Measurements from ENCODE around the gene DPYD.

Gene DPYD

GRCh38 chr1:97123717-97124431, 797.0 kb downstream of the DPYD start:
- H3K36me3 ChIP-seq (ENCODE audit: insufficient read depth, low read length), result no peaks in the 10 kb centered on the region
- H3K27ac ChIP-seq (ENCODE audit: low read depth, low read length), result no peak overlapping the region
- no peaks in the 10 kb centered on the region for H3K4me1 ChIP-seq (ENCODE audit: control insufficient read depth, insufficient read depth, low read length, unreplicated experiment)
- H3K4me3 ChIP-seq (ENCODE audit: low read depth, low read length), result no peak overlapping the region
- H3K27me3 ChIP-seq (ENCODE audit: insufficient read depth, low read length), result no peaks in the 10 kb centered on the region
- no peak overlapping the region for H2AFZ ChIP-seq (ENCODE audit: low read length, unreplicated experiment)
- H3K79me2 ChIP-seq (ENCODE audit: control insufficient read depth, insufficient read depth, low read length, unreplicated experiment), result no peaks in the 10 kb centered on the region

GRCh38 chr1:97120806-97121205, 800.0 kb downstream of the DPYD start:
- no peaks in the 10 kb centered on the region for H3K36me3 ChIP-seq (ENCODE audit: insufficient read depth, low read length)
- H3K27me3 ChIP-seq (ENCODE audit: insufficient read depth, low read length), result no peaks in the 10 kb centered on the region
- H3K79me2 ChIP-seq (ENCODE audit: control insufficient read depth, insufficient read depth, low read length, unreplicated experiment), result no peaks in the 10 kb centered on the region
- no peak overlapping the region for H3K27ac ChIP-seq (ENCODE audit: low read depth, low read length)
- no peak overlapping the region for H2AFZ ChIP-seq (ENCODE audit: low read length, unreplicated experiment)
- no peak overlapping the region for H3K4me3 ChIP-seq (ENCODE audit: low read depth, low read length)
- no peaks in the 10 kb centered on the region for H3K4me1 ChIP-seq (ENCODE audit: control insufficient read depth, insufficient read depth, low read length, unreplicated experiment)

DNA sequence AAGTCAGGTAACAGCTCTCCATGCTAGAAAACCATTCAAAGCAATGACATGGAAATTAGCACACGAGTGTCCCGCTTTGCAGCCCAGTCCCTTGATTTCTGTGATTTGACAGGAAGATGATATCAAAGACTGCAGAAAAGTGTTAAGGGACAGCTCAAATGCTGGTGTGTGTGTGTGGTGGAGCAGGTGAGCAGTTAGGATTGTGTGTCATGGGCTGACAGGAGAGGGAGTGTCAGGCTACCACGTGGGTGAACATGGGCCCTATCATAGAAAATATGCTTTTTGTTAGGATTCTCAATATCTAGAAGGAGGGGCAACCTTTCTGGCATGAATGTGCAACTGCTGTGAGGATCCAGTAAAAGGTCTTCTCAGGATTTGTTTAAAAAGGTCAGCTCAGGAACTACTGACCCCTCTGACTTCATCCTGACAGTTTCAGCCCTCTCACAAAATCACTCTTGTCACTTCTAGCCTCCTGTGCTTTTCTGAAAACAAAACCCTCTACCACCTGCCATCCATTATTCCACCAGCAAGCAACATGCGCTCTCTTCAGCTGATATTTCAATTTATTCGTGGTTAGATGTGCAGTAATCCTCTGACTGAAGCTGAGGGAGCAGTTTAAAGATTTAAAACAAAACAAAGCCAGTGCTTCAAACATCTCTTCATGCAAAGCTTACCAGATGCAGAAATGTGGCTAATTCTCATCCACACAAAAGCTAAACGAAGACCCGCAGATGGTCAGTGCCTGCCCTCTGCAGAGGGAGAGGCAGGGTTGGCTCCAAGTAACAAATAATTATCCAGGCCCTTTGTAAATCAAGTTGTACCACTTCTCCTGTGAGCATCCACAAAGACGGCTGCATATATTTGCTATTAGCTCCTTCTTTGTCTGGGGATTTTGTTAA, 801.3 kb downstream of the DPYD start:
- Histone ChIP-seq H3K27me3 (ENCODE audit: insufficient read depth, low read length) (no peaks in the 10 kb centered on the region), H3K79me2 (ENCODE audit: control insufficient read depth, insufficient read depth, low read length, unreplicated experiment) (no peaks in the 10 kb centered on the region), H2AFZ (ENCODE audit: low read length, unreplicated experiment) (no peak overlapping the region), H3K4me3 (ENCODE audit: low read depth, low read length) (no peak overlapping the region), H3K36me3 (ENCODE audit: insufficient read depth, low read length) (no peaks in the 10 kb centered on the region), H3K4me1 (ENCODE audit: control insufficient read depth, insufficient read depth, low read length, unreplicated experiment) (no peaks in the 10 kb centered on the region), H3K27ac (ENCODE audit: low read depth, low read length) (no peak overlapping the region)

DNA sequence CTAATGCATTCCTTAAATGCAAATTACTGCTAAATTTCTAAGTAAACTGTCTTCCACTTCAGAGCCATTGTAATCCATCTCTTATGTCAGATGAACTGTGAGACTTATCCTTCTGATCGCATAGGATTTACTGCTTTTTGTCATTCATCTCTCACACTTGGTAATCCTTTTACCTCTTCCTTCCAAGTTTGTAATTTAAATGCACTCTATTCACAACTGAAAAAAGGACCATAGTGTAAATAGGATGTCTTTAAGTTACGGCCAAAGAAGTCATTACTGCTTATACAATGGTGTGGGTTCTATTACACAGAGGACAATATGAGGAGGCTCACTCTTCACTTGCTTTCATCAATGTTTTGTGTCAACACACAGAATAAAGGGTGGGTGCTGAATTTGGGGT, 806.0 kb downstream of the DPYD start:
- H3K27me3 ChIP-seq (ENCODE audit: insufficient read depth, low read length), result no peaks in the 10 kb centered on the region
- no peak overlapping the region for H3K4me3 ChIP-seq (ENCODE audit: low read depth, low read length)
- no peak overlapping the region for H2AFZ ChIP-seq (ENCODE audit: low read length, unreplicated experiment)
- no peak overlapping the region for H3K27ac ChIP-seq (ENCODE audit: low read depth, low read length)
- H3K36me3 ChIP-seq (ENCODE audit: insufficient read depth, low read length), result no peaks in the 10 kb centered on the region
- no peaks in the 10 kb centered on the region for H3K4me1 ChIP-seq (ENCODE audit: control insufficient read depth, insufficient read depth, low read length, unreplicated experiment)
- H3K79me2 ChIP-seq (ENCODE audit: control insufficient read depth, insufficient read depth, low read length, unreplicated experiment), result no peaks in the 10 kb centered on the region

GRCh38 chr1:97112442-97112841, 808.4 kb downstream of the DPYD start:
- Histone ChIP-seq H3K79me2 (ENCODE audit: control insufficient read depth, insufficient read depth, low read length, unreplicated experiment) (no peaks in the 10 kb centered on the region), H3K4me3 (ENCODE audit: low read depth, low read length) (no peak overlapping the region), H3K36me3 (ENCODE audit: insufficient read depth, low read length) (no peaks in the 10 kb centered on the region), H3K27me3 (ENCODE audit: insufficient read depth, low read length) (no peaks in the 10 kb centered on the region), H2AFZ (ENCODE audit: low read length, unreplicated experiment) (no peak overlapping the region), H3K27ac (ENCODE audit: low read depth, low read length) (no peak overlapping the region), H3K4me1 (ENCODE audit: control insufficient read depth, insufficient read depth, low read length, unreplicated experiment) (peaks cover 7% of the 10 kb centered on the region)

- H3K4me1 ChIP-seq (ENCODE audit: control insufficient read depth, insufficient read depth, low read length, unreplicated experiment), result peaks cover 7% of the 10 kb centered on the region
- H3K27ac ChIP-seq (ENCODE audit: low read depth, low read length), result no peak overlapping the region
- H3K27me3 ChIP-seq (ENCODE audit: insufficient read depth, low read length), result no peaks in the 10 kb centered on the region
- H2AFZ ChIP-seq (ENCODE audit: low read length, unreplicated experiment), result no peak overlapping the region
- H3K36me3 ChIP-seq (ENCODE audit: insufficient read depth, low read length), result no peaks in the 10 kb centered on the region
- H3K79me2 ChIP-seq (ENCODE audit: control insufficient read depth, insufficient read depth, low read length, unreplicated experiment), result no peaks in the 10 kb centered on the region
- H3K4me3 ChIP-seq (ENCODE audit: low read depth, low read length), result no peak overlapping the region
Measured at GRCh38 chr1:97108179-97108578, 812.7 kb downstream of the DPYD start.

DNA sequence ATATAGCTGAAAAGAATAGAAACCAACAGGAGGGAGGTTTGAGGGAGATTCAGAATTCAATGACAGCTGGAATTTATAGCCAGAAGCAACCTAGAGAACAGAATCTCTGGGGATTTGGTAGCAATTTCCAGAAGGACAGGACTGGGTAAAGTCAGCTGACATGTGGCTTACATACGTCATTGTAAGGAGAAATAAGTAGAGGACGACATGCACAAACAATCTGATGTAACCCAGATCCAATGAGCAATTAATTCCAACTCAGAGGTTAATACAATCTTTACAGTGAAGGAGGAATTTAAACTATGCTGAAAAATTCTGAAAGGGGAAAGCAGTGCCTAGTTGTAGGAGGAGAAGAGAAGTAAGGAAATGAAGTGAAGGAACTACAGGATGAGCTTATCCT, 815.3 kb downstream of the DPYD start:
- H3K36me3 ChIP-seq (ENCODE audit: insufficient read depth, low read length), result no peaks in the 10 kb centered on the region
- no peak overlapping the region for H3K27ac ChIP-seq (ENCODE audit: low read depth, low read length)
- no peak overlapping the region for H2AFZ ChIP-seq (ENCODE audit: low read length, unreplicated experiment)
- H3K79me2 ChIP-seq (ENCODE audit: control insufficient read depth, insufficient read depth, low read length, unreplicated experiment), result no peaks in the 10 kb centered on the region
- no peak overlapping the region for H3K4me3 ChIP-seq (ENCODE audit: low read depth, low read length)
- H3K4me1 ChIP-seq (ENCODE audit: control insufficient read depth, insufficient read depth, low read length, unreplicated experiment), result peaks cover 7% of the 10 kb centered on the region
- no peaks in the 10 kb centered on the region for H3K27me3 ChIP-seq (ENCODE audit: insufficient read depth, low read length)

- H3K4me3 ChIP-seq (ENCODE audit: low read depth, low read length), result no peak overlapping the region
- no peak overlapping the region for H3K27ac ChIP-seq (ENCODE audit: low read depth, low read length)
- no peak overlapping the region for H2AFZ ChIP-seq (ENCODE audit: low read length, unreplicated experiment)
- no peaks in the 10 kb centered on the region for H3K27me3 ChIP-seq (ENCODE audit: insufficient read depth, low read length)
- H3K36me3 ChIP-seq (ENCODE audit: insufficient read depth, low read length), result peaks cover 9% of the 10 kb centered on the region; the same call in 1 of the 2 replicates
- H3K79me2 ChIP-seq (ENCODE audit: control insufficient read depth, insufficient read depth, low read length, unreplicated experiment), result no peaks in the 10 kb centered on the region
- H3K4me1 ChIP-seq (ENCODE audit: control insufficient read depth, insufficient read depth, low read length, unreplicated experiment), result no peaks in the 10 kb centered on the region
Measured at GRCh38 chr1:97101509-97101908, 819.3 kb downstream of the DPYD start.

DNA sequence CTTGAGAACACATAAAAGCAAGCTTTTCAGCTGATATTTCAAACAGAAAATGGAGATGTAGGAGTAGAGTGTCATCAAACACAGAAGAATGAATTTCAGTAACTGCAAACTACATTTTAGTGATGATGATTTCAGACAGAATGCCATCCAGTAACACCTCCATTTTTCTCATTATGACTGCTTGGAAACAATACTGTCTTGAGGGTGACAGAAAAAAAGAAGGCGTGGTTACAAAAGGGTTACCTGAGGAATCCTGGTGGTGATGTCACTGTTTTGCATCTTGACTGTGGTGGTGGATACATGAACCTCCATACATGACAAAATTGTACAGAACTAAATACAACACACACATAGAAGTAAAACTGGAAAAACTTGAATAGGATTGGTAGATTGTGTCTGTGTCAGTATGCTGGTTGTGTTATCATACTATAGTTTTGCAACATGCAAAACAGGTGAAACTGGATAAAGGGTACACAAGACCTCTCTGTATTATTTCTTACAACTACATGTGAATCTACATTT, 823.4 kb downstream of the DPYD start:
- H3K4me1 ChIP-seq (ENCODE audit: control insufficient read depth, insufficient read depth, low read length, unreplicated experiment), result peaks cover 16% of the 10 kb centered on the region
- H3K36me3 ChIP-seq (ENCODE audit: insufficient read depth, low read length), result peaks cover 9% of the 10 kb centered on the region; the same call in 1 of the 2 replicates
- H3K27me3 ChIP-seq (ENCODE audit: insufficient read depth, low read length), result no peaks in the 10 kb centered on the region
- H2AFZ ChIP-seq (ENCODE audit: low read length, unreplicated experiment), result no peak overlapping the region
- no peak overlapping the region for H3K27ac ChIP-seq (ENCODE audit: low read depth, low read length)
- H3K4me3 ChIP-seq (ENCODE audit: low read depth, low read length), result no peak overlapping the region
- no peaks in the 10 kb centered on the region for H3K79me2 ChIP-seq (ENCODE audit: control insufficient read depth, insufficient read depth, low read length, unreplicated experiment)

DNA sequence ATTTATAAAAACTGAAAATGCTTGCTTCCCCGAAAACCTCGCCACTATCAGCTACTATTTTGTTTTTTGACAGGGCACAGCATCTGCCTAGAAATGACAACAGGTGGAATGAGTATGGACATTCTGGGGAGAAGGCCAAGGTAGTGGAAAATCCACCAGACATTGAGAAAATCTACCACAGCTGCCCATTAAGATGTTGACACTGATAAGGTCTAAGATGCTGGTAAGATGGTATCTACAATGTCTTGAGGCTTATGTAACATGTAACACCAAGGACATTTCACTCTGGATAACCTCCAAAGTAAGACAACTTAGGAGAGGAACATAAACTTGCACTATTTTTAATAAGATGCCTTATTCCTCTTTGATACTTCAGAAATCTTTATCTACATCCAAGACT, 825.1 kb downstream of the DPYD start:
- no peak overlapping the region for H2AFZ ChIP-seq (ENCODE audit: low read length, unreplicated experiment)
- H3K4me1 ChIP-seq (ENCODE audit: control insufficient read depth, insufficient read depth, low read length, unreplicated experiment), result peaks cover 16% of the 10 kb centered on the region
- H3K4me3 ChIP-seq (ENCODE audit: low read depth, low read length), result no peak overlapping the region
- H3K27ac ChIP-seq (ENCODE audit: low read depth, low read length), result no peak overlapping the region
- no peaks in the 10 kb centered on the region for H3K27me3 ChIP-seq (ENCODE audit: insufficient read depth, low read length)
- H3K36me3 ChIP-seq (ENCODE audit: insufficient read depth, low read length), result peaks cover 9% of the 10 kb centered on the region; the same call in 1 of the 2 replicates
- H3K79me2 ChIP-seq (ENCODE audit: control insufficient read depth, insufficient read depth, low read length, unreplicated experiment), result no peaks in the 10 kb centered on the region

All from ACC112 (cell line).